Measurements from ENCODE around the gene FRMPD2.

- TF ChIP-seq GATA2 (IDR thresholded peaks at IDR 0.05; ENCODE audit: low read depth, low read length) (no peak), GATA3 (IDR thresholded peaks at IDR 0.05; ENCODE audit: low read depth, low read length) (no peak)
These were observed 13.2 kb upstream of the FRMPD2 start for GRCh38 chr10:48287417-48288391.
